ENCODE measurements around the gene ABHD15. TPM values are rescaled to one million over a fixed set of nuclear protein-coding genes. Genes with fewer than 3 reads are reported as not detected.

The ABHD15 gene
- polyA plus RNA-seq, 2 of the 4 experiments (the other 2 are of a cell fraction) = 13.5 to 15.8 TPM

GRCh38 chr17:29591146-29591736 is 24.4 kb upstream of the ABHD15 start:
- Histone ChIP-seq H3K4me1 (peaks cover 57% of the 10 kb centered on the region), H3K4me2 (peak overlapping the region; percentile 95), H3K9me3 (no peaks in the 10 kb centered on the region), H3K27ac (peak overlapping the region; percentile 95 to 96), H3K4me3 (peak overlapping the region; percentile 82)
- 2% methylated on average over 30 of the region's 31 CpGs for WGBS (ENCODE audit: missing lambda C conversion rate)
- ChIA-PET CTCF (interaction anchor here (0.6 to 11.5 kb wide), 39 partner anchors 9 to 638 kb away, joined by 3 to 474 read pairs (median 4); partner anchors contain the start of genes ABHD15, EFCAB5, MYO18A and TP53I13), POLR2A (interaction anchor here (0.6 to 3.0 kb wide), 13 partner anchors 8 to 779 kb away, joined by 3 to 21 read pairs (median 4); partner anchors contain the start of genes ABHD15, CORO6, NUFIP2 and TAOK1)
- DNase-seq (ENCODE audit: low read depth in 1 of 2, low spot score in 1 of 2) (peak; percentile 91 to 92), FAIRE-seq (peak; percentile 72), ATAC-seq (peak; percentile 30 to 68)
- no peak for TF ChIP-seq KDM1A (IDR thresholded peaks at IDR 0.05; ENCODE audit: low read depth)
- TF ChIP-seq HOXB13 (CRISPR knock-in tag; IDR thresholded peaks at IDR 0.05; ENCODE audit: low read depth) = peak; percentile 87; the same call in 1 of the 2 replicates
- TF ChIP-seq REST (IDR thresholded peaks at IDR 0.05) = no peak
- peak; percentile 98 for TF ChIP-seq E2F6 (IDR thresholded peaks at IDR 0.05; ENCODE audit: borderline replicate concordance, low read depth)
- peak; percentile 15; the same call in 1 of the 2 replicates for TF ChIP-seq HMGXB4 (CRISPR knock-in tag; IDR thresholded peaks at IDR 0.05; ENCODE audit: borderline replicate concordance)
- no peak for TF ChIP-seq MAZ (IDR thresholded peaks at IDR 0.05; ENCODE audit: borderline replicate concordance, low read depth, low read length)
- TF ChIP-seq ESRRA (IDR thresholded peaks at IDR 0.05; ENCODE audit: borderline replicate concordance, low read length) = no peak
- 0 out of 2 replicates have a peak, but pooled peaks have one; percentile 68 for TF ChIP-seq TP53 (CRISPR knock-in tag; IDR thresholded peaks at IDR 0.05)
- TF ChIP-seq BCL3 (IDR thresholded peaks at IDR 0.05) = no peak
- TF ChIP-seq ELK1 (IDR thresholded peaks at IDR 0.05; ENCODE audit: low read depth, low read length) = no peak
- TF ChIP-seq RFX5 (IDR thresholded peaks at IDR 0.05) = no peak
- no peak for TF ChIP-seq HES2 (IDR thresholded peaks at IDR 0.05)
- no peak for TF ChIP-seq EHMT2 (IDR thresholded peaks at IDR 0.05; ENCODE audit: low read depth)
- TF ChIP-seq RAD21 (conservative IDR thresholded peaks at IDR 0.05 in 1 of 2, IDR thresholded peaks at IDR 0.05 in 1 of 2) = no peak
- no peak for TF ChIP-seq BHLHE40 (IDR thresholded peaks at IDR 0.05; ENCODE audit: low read depth, low read length)
- no peak for TF ChIP-seq ZSCAN20 (CRISPR knock-in tag; IDR thresholded peaks at IDR 0.05)
- 0 out of 2 replicates have a peak, but pooled peaks have one; percentile 57 for TF ChIP-seq FOSB (CRISPR knock-in tag; IDR thresholded peaks at IDR 0.05)
- no peak for TF ChIP-seq CTCF (IDR thresholded peaks at IDR 0.05)
- TF ChIP-seq FOSL2 (IDR thresholded peaks at IDR 0.05) = peak; percentile 38; the same call in 1 of the 2 replicates
- peak; percentile 75 for TF ChIP-seq FOSL2 (CRISPR knock-in tag; IDR thresholded peaks at IDR 0.05)
- peak; percentile 88 for TF ChIP-seq HOXB5 (CRISPR knock-in tag; IDR thresholded peaks at IDR 0.05)
- no peak for TF ChIP-seq POLR2AphosphoS2 (conservative IDR thresholded peaks at IDR 0.05; ENCODE audit: low read length)
- TF ChIP-seq PHF8 (IDR thresholded peaks at IDR 0.05; ENCODE audit: borderline replicate concordance, low read depth) = peak; percentile 57; the same call in 1 of the 2 replicates
- peak; percentile 99 for TF ChIP-seq MAX (IDR thresholded peaks at IDR 0.05)
- TF ChIP-seq NFE2L2 (conservative IDR thresholded peaks at IDR 0.05; ENCODE audit: low read length) = no peak
- TF ChIP-seq USF2 (IDR thresholded peaks at IDR 0.05) = no peak

Measured in A549 (cell line).